ENCODE data around the gene FAIM2.
"Not testable (repeated sequence)": the region's sequence is repeated elsewhere in the genome, so short reads cannot be mapped to it uniquely, and the experiment has no call there.

The FAIM2 gene

DNA sequence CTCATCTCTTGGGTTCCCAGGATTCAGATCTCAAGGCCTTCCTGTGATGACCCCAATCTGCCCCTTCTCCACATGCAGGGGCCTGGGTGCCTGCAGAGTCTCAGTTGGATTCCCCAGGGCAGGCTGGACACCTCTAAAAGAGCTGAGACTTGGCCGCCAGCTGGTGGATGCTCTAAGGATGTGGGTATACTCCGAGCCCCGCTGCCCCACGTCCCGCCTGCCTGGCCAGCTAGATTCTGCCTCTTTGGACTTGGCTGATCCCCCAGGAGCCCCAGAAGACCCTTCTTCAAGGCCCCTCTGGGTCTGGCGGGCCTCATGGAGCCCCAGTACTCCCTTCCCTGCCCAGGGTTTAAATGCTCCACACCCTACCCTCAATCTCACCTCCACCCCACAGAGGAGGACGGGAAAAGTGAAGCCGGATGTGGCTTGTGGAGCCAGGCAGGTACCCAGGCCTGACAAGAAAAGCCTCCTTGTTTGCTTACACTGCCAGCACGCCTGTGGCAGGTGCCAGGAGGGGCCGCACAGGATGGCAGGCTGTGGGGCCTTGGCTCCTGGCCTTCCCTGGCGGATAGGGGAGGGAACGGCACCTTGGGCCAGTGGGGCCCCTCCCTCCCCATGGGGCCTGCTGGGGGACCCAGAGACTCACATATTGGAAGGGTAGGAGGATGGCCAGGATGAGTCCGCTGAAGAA lies 15.1 kb downstream of the FAIM2 start:
- H3K9me3 Mint-ChIP-seq = no peaks in the 10 kb centered on the region
- no peak overlapping the region for H3K4me3 Mint-ChIP-seq
- no peak overlapping the region for H3K27ac Mint-ChIP-seq
- no peak for DNase-seq
- no peaks in the 10 kb centered on the region for H3K36me3 Mint-ChIP-seq (ENCODE audit: low read depth)
- no peaks in the 10 kb centered on the region for H3K4me1 Mint-ChIP-seq (ENCODE audit: low read depth)
- H3K27me3 Mint-ChIP-seq = peaks cover 6% of the 10 kb centered on the region

DNA sequence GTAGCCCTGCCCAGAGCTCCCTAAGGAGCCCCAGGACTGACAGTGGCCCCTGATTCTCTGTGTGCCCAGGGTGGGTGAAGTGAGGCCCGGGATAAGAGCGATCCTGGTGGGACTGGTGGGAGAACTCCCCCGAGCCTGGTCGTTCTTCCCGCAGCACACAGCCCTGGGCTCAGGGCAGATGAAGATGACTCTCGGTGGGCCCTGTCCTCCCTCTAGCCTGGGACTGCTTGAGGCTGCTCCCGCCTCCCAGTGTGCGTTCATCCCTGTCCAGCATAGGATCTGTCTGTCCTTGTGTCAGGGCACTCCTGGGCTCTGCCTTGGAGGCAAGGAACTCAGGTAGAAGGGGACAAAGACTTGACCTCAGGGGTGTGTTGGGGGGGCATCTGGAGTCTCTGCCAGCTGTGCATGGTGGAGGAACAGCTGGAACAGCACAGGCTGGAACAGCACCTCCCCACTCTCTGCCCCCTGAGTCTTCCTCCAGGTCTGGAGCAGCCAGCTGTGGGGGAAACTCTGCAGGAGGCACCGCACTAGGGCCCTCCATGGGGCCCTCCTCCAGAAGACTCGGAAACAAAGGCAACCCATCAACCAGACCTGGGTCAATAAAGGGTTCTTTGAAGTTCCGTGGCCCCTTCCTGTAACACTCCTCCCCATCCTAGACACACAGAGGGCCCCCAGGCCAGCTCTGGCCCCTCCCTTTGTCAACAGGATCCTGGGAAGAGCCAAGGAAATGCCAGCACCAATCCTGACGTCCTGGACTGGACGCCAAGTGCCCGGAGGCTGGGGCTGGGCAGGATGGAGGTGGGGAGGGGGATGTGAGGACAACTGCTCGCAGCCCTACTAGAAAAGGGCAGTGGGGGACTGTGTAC lies 15.9 kb downstream of the FAIM2 start:
- H3K9me3 Mint-ChIP-seq = no peaks in the 10 kb centered on the region
- H3K27me3 Mint-ChIP-seq = peaks cover 6% of the 10 kb centered on the region
- no peak overlapping the region for H3K27ac Mint-ChIP-seq
- no peaks in the 10 kb centered on the region for H3K4me1 Mint-ChIP-seq (ENCODE audit: low read depth)
- no peak for DNase-seq
- no peak overlapping the region for H3K4me3 Mint-ChIP-seq
- H3K36me3 Mint-ChIP-seq (ENCODE audit: low read depth) = no peaks in the 10 kb centered on the region

DNA sequence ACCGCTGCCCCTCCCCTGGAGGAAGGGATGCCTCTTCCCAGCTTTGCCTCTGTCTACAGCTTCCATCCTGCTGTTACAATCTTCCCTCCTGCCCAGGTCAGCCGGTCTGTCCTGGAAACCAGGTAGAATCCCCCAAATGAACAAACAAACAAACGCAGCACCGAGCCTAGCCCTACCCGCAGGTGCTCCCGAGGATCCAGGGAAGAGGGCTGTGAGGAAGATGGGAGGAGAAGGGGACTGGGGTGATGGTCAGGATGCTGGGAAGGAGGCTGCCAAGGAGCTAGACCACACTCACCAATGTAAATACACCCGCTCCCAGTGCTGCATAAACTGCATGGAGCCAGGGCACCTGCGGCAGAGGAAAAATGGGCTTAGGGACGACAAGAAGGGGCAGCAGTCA lies 16.6 kb downstream of the FAIM2 start:
- no peaks in the 10 kb centered on the region for H3K36me3 Mint-ChIP-seq (ENCODE audit: low read depth)
- no peak for DNase-seq
- no peaks in the 10 kb centered on the region for H3K4me1 Mint-ChIP-seq (ENCODE audit: low read depth)
- peaks cover 6% of the 10 kb centered on the region for H3K27me3 Mint-ChIP-seq
- no peak overlapping the region for H3K27ac Mint-ChIP-seq
- no peaks in the 10 kb centered on the region for H3K9me3 Mint-ChIP-seq
- no peak overlapping the region for H3K4me3 Mint-ChIP-seq

DNA sequence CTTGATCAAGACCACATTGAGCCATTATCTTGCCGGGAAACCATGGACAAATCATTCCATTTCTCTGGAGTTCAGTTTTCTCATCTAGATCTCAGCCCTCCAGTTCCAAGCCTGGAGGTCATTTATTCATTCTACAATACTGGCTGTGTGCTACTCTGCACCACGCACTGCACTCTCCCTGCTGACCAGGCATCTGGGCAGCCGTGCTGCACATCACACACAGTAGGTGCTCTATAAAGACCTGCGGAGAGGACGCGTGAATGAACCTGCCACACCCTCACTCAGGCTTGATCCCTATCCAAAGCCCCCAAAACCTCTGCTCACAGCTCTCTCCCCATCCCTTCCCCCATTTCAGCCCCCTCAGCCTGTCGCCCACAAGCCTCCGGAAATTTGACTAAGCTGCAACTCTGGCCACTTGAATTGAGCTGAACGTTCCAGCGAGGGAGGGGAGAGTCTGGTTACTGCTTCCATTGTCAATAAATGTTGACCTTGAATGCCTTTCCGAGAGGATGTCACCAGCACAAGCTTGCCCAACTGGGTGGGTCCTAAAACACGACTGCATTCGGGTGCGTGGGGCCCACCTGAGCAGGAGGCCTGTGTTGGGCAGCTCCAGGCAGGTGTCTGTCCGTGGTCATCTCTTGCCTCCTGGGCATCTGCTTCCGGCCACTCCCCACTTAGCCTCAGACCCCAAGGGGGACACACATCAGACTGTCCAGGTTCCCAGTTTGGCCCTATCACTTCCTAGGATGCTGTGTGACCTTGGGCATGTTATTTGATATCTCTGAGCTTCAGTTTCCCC lies 17.8 kb downstream of the FAIM2 start:
- Mint-ChIP-seq H3K36me3 (ENCODE audit: low read depth) (no peaks in the 10 kb centered on the region), H3K27me3 (peaks cover 6% of the 10 kb centered on the region), H3K9me3 (no peaks in the 10 kb centered on the region), H3K4me1 (ENCODE audit: low read depth) (no peaks in the 10 kb centered on the region), H3K4me3 (no peak overlapping the region), H3K27ac (no peak overlapping the region)
- no peak for DNase-seq

DNA sequence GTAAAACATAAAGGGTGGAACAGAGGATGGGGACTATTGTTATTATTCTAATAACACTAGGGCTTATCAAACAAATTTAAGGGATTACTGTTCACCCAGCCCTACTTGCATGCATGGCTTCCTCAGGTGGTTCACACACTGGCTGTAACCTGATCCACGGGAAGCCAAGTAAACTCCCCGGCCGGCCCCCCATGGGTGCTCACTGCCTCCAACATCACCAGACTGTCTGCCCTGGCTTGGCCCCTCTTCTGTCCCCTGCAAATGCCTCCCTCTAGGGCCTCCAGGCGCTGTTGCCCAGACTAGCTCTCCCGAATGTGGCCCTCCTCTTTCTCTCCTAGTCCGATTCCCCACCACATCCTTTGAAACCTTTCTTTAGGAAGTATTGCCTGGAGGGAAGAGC lies 18.6 kb downstream of the FAIM2 start:
- H3K4me1 Mint-ChIP-seq (ENCODE audit: low read depth) = no peaks in the 10 kb centered on the region
- H3K27me3 Mint-ChIP-seq = peaks cover 5% of the 10 kb centered on the region
- no peaks in the 10 kb centered on the region for H3K36me3 Mint-ChIP-seq (ENCODE audit: low read depth)
- DNase-seq = no peak
- H3K27ac Mint-ChIP-seq = no peak overlapping the region
- peaks cover 2% of the 10 kb centered on the region for H3K9me3 Mint-ChIP-seq
- H3K4me3 Mint-ChIP-seq = no peak overlapping the region

DNA sequence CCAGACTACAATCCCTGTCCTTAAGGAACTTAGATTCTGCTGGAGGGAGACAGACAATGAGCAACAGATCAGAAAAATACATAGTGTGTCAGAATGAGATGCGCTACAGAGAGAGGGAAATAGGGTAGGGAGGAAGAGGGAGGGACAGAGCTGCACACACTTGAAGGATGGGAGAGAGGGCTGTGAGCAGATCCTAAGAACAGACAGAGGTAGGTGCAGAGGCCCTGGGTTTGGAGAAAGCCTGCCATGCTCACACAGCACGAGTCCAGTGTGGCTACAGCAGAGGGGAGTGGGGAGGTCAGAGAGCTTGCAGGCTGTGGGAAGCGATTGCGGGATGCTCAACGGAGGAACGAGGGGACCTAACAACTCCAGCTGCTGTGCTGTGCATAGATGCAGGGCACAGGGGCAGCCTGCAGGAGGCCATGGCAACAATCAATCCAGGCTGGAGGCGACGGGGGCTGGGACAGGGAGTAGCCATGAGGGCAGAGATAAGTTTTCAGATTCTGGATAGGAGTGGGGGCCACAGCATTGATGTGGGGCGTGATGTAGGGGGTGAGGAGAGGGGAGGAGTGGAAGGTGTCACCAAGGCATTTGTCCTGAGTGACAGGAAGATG lies 20.7 kb downstream of the FAIM2 start:
- H3K9me3 Mint-ChIP-seq = peaks cover 10% of the 10 kb centered on the region
- no peak overlapping the region for H3K4me3 Mint-ChIP-seq
- no peak overlapping the region for H3K27ac Mint-ChIP-seq
- H3K4me1 Mint-ChIP-seq (ENCODE audit: low read depth) = no peaks in the 10 kb centered on the region
- DNase-seq = no peak
- peaks cover 5% of the 10 kb centered on the region for H3K27me3 Mint-ChIP-seq
- H3K36me3 Mint-ChIP-seq (ENCODE audit: low read depth) = no peaks in the 10 kb centered on the region

DNA sequence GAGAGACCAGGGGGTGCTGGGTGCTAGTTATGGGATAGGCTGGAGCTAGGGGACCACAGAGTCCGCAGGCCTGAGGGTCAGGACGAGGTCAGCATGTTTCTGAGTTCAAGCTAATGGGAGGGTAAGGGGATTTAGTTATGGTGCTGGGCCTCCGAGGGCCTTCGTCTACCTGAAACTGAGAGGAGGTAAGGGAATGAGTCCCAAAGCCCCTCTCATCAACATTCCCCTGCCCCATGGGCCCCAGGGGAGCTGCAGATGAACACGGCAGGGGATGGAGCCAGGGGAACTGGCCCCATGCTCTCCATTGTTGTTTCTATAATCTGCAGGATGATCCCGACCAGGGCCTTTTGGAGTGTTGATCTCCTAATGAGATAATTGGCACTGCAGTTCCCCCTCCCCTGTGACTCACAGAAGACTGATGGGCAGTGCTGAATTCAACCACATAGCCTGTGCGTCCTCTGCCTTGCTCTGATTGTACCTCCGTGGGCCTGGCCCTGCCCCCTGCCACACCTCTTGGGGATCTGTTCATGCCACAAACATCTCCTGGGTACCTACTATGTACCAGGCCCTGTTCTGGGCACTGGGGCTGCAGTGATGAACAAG lies 21.4 kb downstream of the FAIM2 start:
- no peaks in the 10 kb centered on the region for H3K36me3 Mint-ChIP-seq (ENCODE audit: low read depth)

DNA sequence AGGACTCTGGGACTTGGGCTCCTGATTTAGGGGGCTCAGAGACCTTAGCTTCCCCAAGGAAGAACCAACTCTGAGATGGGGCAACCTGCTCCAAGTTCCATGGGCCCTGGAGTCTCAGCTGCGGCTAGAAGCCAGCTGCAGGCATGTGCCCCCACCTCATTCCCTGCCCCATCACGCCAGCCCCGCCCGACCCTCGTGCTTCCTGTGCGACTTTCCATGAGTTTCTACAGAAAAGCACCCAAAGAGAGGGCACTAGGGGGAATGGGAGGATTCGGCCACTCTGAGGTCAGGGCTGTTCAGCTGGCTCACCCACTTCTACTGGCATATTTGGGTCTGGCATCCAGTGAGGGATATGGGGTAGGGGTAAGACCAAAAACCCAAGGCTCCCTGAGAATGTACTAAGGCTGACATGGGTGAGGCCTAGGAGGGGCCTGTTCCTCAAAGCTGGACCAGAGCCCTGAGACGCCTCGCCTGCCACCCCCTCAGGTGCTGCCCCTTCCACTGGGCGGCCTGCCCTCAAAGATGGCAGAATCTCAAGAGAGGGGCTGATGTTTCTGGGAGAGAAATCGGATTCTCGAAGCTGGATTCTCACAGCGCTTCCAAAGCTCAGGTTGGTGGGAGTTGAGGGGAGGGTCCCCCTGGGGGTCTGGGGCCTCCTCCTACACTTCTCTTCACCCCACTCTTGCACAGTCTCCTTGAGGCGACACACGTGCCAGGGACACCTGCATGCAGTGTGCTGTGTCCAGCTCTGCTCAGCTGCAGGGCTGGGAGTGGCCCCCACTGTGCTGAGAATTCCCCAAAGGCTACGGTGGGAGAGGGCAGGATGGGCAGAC lies 22.1 kb downstream of the FAIM2 start:
- Mint-ChIP-seq H3K27ac (no peak overlapping the region), H3K27me3 (no peaks in the 10 kb centered on the region), H3K4me1 (ENCODE audit: low read depth) (no peaks in the 10 kb centered on the region), H3K9me3 (peaks cover 12% of the 10 kb centered on the region), H3K36me3 (ENCODE audit: low read depth) (no peaks in the 10 kb centered on the region), H3K4me3 (no peak overlapping the region)
- DNase-seq = no peak

More for the DNA sequence above, 21.4 kb downstream of the FAIM2 start:
- H3K27me3 Mint-ChIP-seq = peaks cover 5% of the 10 kb centered on the region
- no peak for DNase-seq
- no peak overlapping the region for H3K27ac Mint-ChIP-seq
- peaks cover 12% of the 10 kb centered on the region for H3K9me3 Mint-ChIP-seq
- H3K4me3 Mint-ChIP-seq = no peak overlapping the region
- no peaks in the 10 kb centered on the region for H3K4me1 Mint-ChIP-seq (ENCODE audit: low read depth)

DNA sequence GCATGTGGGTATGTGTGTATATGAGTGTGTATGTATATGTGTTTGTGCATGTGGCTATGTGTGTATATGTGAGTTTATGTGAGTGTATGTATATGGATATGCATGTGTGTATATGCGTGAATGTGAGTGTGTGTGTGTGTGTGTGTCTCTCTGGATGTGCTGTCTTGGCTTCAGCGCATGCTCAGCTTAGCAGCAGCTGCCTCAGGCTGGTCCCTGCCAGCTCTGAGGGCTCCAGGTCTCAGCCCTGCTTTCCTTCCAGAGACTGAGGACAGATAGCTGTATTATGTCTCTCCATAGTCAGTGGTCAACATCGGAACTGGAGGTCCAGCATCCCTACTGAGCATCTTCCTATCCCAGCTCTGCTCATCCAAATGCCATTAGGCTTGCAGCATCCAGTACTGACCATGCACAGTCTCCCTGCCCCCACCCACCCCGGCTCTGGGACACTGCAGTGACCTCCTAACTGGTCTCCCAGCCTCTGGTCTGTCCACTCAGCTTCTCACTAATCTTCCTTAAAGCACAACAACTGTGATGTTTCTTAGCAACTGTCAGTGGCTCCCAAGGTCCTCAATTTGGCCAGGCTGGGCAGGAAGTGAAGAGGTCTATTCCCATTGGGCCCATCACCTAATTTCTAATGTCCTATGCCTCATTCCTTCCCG lies 22.8 kb downstream of the FAIM2 start:
- H3K4me3 Mint-ChIP-seq = no peak overlapping the region
- no peaks in the 10 kb centered on the region for H3K4me1 Mint-ChIP-seq (ENCODE audit: low read depth)
- no peak for DNase-seq
- H3K36me3 Mint-ChIP-seq (ENCODE audit: low read depth) = no peaks in the 10 kb centered on the region
- no peaks in the 10 kb centered on the region for H3K27me3 Mint-ChIP-seq
- H3K27ac Mint-ChIP-seq = no peak overlapping the region
- peaks cover 12% of the 10 kb centered on the region for H3K9me3 Mint-ChIP-seq

DNA sequence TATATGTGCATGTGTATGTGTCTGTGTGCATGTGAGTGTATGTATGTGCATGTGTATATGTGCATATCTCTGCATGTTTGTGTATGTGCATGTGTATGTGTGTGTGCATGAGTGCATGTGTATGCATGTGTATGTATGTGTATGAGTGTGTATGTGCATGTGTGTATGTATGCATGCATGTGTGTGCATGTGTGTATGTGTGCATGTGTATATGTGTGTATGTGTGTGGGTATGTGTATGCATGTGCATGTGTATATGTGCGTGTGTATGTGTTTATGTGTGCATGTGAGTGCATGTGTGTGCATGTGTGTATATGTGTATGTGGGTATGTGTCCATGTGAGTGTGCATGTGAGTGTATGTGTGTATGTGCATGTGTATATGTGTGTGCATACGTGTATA lies 24.6 kb downstream of the FAIM2 start:
- peaks cover 12% of the 10 kb centered on the region for H3K9me3 Mint-ChIP-seq
- not testable (repeated sequence) for H3K27me3 Mint-ChIP-seq; DNase-seq; H3K27ac Mint-ChIP-seq; H3K4me1 Mint-ChIP-seq (ENCODE audit: low read depth); H3K36me3 Mint-ChIP-seq (ENCODE audit: low read depth); H3K4me3 Mint-ChIP-seq

DNA sequence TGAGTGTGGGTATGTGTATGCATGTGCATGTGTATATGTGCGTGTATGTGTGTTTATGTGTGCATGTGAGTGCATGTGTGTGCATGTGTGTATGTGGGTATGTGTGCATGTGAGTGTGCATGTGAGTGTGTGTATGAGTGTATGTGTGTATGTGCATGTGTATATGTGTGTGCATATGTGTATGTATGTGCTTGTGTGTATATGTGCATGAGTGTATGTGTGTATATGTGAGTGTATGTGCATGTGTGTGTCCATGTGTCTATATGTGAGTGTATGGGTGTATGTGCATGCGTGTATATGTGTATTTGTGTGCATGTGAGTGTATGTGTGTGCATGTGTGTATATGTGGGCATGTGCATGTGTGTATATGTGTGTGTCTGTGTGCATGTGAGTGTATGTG lies 25.7 kb downstream of the FAIM2 start:
- Mint-ChIP-seq H3K27ac (no peak overlapping the region), H3K4me3 (no peak overlapping the region), H3K4me1 (ENCODE audit: low read depth) (no peaks in the 10 kb centered on the region), H3K27me3 (no peaks in the 10 kb centered on the region), H3K36me3 (ENCODE audit: low read depth) (no peaks in the 10 kb centered on the region), H3K9me3 (peaks cover 12% of the 10 kb centered on the region)
- no peak for DNase-seq

DNA sequence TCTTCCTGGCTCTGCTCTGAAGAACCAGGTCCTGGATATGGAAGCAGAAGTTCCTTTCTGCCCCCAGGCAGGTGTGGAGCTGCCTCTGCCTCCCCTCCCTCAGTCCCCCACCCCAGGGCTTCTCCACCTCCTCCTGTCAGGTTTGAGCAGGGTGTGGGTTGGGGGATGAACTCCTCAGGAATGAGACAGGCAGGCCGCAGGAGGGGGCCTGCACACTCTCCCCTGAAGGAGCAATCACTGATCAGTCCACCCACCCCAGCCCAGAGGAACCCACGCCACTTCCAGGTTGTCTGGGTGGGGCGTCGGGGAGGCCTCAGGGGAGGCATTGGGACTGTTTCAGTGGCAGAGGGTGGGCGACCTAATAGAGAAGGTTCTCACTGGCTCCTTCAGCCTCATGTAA lies 26.6 kb downstream of the FAIM2 start:
- DNase-seq = no peak
- no peak overlapping the region for H3K4me3 Mint-ChIP-seq
- no peaks in the 10 kb centered on the region for H3K36me3 Mint-ChIP-seq (ENCODE audit: low read depth)

DNA sequence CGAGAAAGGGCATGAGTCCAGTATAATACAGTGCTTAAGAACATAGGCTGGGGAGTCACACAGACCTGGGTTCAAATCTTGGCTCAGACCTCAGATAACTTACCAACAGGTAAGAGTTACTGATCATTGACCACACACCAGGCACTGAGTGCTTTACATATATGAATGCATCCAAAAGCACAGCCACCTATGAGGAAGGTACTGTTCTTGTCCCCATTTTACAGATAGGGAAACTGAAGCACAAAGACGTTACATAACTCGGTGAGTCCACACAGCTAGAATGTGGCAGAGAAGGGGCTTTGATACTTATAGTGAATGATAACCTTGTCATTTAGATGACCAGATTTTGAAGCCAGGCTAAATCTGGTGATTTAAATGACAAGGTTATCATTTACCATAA lies 27.6 kb downstream of the FAIM2 start:
- H3K4me3 Mint-ChIP-seq = no peak overlapping the region
- no peaks in the 10 kb centered on the region for H3K27me3 Mint-ChIP-seq
- H3K36me3 Mint-ChIP-seq (ENCODE audit: low read depth) = no peaks in the 10 kb centered on the region
- H3K27ac Mint-ChIP-seq = no peak overlapping the region
- peaks cover 12% of the 10 kb centered on the region for H3K9me3 Mint-ChIP-seq
- H3K4me1 Mint-ChIP-seq (ENCODE audit: low read depth) = no peaks in the 10 kb centered on the region
- no peak for DNase-seq

More for the DNA sequence above, 26.6 kb downstream of the FAIM2 start:
- H3K27ac Mint-ChIP-seq = no peak overlapping the region
- no peaks in the 10 kb centered on the region for H3K4me1 Mint-ChIP-seq (ENCODE audit: low read depth)
- H3K9me3 Mint-ChIP-seq = peaks cover 12% of the 10 kb centered on the region
- no peaks in the 10 kb centered on the region for H3K27me3 Mint-ChIP-seq
